GM12891 (cell line): ENCODE data around the gene RRBP1.

ENCODE experiments used
- POLR2A ChIP-seq: IDR thresholded peaks from 2 replicates; pipeline ENCODE4 v1.6.1; 2011; ENCODE audit warnings: low read depth, low read length, control low read depth
- POLR2AphosphoS5 ChIP-seq: IDR thresholded peaks from 2 replicates; pipeline ENCODE4 v1.6.1; 2011; ENCODE audit warnings: low read depth, low read length, control low read depth

DNA sequence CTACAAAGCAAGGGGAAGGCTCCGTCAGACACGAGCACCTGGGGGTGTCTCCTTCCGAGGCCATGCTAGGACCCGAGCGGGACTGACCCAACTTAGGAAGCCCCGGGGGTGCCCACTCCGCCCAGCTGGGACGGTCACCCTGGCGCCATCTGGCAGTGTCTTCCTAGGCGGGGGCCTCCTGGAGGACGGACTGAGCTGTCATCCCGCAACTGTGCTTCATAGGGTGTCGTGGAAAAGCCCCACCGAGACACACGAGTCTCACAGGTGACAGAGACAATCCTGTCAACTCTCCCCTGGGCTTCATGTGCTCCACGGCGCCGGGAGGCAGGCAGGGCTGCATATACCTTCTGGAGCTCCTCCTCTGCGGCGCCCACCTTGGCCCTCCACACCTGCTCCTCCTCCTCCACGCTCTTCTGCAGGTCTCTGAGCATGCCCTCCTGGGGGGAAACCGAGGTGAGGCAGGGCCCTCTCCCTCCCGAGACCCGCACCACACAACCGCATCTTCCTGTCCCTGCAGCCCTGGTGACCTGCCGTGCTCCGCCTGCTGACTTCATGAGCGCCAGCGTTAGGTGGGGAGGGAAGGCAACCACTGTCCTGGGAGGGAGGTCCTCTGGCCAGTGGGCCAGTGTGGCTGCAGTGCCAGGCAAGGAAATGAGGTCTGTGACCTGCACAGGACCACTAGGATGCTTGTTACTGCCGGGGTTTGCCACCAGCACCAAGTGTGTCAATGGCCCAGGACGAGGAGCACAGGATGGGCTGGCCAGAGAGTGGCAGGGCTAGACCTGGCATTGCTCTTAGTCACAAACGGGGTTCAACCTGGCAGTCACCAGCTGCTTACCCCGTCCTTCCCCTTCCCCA lies 61.4 kb downstream of the RRBP1 start:
- TF ChIP-seq POLR2A: no peak
- TF ChIP-seq POLR2AphosphoS5: no peak
